ENCODE results near the gene PCARE.

DNA sequence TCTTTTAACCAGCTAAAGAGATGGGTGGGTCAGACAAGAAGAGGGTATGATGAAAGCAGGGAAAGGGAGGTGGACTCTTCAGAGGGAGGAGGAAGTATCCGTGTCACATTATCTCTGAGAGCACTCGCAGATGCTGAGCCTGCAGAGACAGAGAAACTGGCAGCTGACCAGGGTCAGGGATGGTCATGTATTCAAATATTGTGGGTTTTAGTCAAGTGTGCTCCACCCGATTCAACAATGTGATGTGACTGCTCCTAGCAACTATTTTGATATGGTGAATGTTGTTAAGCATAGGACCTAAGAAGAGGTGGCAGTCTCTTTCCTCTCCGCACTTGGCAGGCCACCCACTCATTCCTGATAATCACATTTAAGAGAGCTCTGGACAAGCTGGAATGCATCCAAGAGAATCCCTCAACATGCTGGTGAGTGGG is 39.6 kb upstream of the PCARE start:
- TF ChIP-seq RXRA (IDR thresholded peaks at IDR 0.05; ENCODE audit: insufficient read depth, low read depth, low read length), result no peak
- no peak for TF ChIP-seq POLR2AphosphoS5 (IDR thresholded peaks at IDR 0.05; ENCODE audit: low read depth, low read length)
- TF ChIP-seq TAF1 (IDR thresholded peaks at IDR 0.05; ENCODE audit: low read depth, low read length), result no peak
- TF ChIP-seq CHD2 (IDR thresholded peaks at IDR 0.05; ENCODE audit: low read length), result no peak
- TF ChIP-seq, protein P1, sequence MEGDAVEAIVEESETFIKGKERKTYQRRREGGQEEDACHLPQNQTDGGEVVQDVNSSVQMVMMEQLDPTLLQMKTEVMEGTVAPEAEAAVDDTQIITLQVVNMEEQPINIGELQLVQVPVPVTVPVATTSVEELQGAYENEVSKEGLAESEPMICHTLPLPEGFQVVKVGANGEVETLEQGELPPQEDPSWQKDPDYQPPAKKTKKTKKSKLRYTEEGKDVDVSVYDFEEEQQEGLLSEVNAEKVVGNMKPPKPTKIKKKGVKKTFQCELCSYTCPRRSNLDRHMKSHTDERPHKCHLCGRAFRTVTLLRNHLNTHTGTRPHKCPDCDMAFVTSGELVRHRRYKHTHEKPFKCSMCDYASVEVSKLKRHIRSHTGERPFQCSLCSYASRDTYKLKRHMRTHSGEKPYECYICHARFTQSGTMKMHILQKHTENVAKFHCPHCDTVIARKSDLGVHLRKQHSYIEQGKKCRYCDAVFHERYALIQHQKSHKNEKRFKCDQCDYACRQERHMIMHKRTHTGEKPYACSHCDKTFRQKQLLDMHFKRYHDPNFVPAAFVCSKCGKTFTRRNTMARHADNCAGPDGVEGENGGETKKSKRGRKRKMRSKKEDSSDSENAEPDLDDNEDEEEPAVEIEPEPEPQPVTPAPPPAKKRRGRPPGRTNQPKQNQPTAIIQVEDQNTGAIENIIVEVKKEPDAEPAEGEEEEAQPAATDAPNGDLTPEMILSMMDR (IDR thresholded peaks at IDR 0.05; ENCODE audit: control extremely low read depth in 1 of 3, insufficient read depth in 1 of 3, low read depth in 1 of 3, low read length in 3 of 3), result no peak
- TF ChIP-seq, protein P2, sequence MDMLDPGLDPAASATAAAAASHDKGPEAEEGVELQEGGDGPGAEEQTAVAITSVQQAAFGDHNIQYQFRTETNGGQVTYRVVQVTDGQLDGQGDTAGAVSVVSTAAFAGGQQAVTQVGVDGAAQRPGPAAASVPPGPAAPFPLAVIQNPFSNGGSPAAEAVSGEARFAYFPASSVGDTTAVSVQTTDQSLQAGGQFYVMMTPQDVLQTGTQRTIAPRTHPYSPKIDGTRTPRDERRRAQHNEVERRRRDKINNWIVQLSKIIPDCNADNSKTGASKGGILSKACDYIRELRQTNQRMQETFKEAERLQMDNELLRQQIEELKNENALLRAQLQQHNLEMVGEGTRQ (IDR thresholded peaks at IDR 0.05; ENCODE audit: low read length), result no peak
- no peak for TF ChIP-seq NANOG (IDR thresholded peaks at IDR 0.05; ENCODE audit: insufficient read depth, low read depth, low read length, poor library complexity, severe bottlenecking)

Data from H1 (cell line).